ENCODE results near the gene CMTM3.
"Not testable (repeated sequence)": the region's sequence is repeated elsewhere in the genome, so short reads cannot be mapped to it uniquely, and the experiment has no call there.

Gene CMTM3

DNA sequence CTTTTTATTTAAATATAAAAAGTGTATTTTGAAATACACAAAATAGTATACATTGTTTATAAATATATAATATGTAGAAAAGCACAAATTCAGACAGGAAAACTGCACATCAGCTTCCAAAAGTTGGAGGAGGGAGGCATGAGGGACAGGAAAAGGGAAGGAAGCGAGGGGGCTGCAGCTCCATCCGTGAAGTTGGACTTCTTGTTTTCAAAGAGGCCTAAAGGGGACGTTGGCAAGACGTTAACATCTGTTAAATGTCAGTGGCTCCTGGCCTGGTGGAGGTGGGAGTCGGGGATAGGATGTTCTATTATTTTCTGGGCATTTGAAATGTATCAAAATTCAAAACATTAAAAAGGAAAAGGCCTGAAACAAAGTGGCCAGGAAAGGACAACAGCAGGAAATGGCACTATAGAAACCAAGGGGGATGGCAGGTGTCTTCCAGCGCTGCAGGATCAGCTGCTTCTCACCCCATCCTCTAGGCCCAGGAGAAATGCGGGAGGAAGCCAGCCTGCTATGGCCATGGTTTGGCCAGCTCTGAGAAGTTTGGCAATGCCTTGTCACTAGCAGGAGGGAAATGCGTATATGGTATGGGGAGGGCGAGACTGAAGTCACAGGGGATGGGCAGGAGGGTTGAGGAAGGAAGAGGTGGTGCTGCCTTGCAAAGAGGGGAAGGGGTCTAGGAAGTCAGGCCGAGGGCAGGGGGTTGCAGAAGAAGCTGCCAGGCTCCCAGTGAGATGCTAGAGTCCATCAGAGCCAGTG lies 18.8 kb upstream of the CMTM3 start:
- DNase-seq (ENCODE audit: low read depth) = no peak

DNA sequence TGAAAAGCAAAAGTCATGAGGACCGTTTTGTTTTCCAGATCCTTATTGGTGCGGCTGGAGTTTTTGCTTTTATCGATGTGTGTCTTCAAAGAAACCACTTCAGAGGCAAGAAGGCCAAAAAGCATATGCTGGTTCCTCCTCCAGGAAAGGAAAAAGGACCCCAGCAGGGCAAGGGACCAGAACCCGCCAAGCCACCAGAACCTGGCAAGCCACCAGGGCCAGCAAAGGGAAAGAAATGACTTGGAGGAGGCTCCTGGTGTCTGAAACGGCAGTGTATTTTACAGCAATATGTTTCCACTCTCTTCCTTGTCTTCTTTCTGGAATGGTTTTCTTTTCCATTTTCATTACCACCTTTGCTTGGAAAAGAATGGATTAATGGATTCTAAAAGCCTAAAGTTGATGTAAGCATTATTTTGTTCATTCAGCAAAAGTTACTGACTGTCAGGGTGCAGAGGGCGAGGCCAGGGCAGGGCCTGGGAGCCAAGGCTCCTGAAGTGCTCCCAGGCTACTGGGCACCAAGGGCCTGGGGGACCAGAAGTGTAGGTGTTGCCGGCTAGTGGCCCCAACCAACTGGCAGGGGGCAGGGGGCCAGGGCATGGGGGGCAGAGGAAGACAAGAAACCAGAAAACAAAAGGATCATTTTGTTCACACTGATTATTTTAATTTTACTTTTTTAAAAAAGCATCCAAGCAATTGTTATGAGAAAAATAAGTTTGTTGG lies 16.5 kb upstream of the CMTM3 start:
- no peak for DNase-seq (ENCODE audit: low read depth)

DNA sequence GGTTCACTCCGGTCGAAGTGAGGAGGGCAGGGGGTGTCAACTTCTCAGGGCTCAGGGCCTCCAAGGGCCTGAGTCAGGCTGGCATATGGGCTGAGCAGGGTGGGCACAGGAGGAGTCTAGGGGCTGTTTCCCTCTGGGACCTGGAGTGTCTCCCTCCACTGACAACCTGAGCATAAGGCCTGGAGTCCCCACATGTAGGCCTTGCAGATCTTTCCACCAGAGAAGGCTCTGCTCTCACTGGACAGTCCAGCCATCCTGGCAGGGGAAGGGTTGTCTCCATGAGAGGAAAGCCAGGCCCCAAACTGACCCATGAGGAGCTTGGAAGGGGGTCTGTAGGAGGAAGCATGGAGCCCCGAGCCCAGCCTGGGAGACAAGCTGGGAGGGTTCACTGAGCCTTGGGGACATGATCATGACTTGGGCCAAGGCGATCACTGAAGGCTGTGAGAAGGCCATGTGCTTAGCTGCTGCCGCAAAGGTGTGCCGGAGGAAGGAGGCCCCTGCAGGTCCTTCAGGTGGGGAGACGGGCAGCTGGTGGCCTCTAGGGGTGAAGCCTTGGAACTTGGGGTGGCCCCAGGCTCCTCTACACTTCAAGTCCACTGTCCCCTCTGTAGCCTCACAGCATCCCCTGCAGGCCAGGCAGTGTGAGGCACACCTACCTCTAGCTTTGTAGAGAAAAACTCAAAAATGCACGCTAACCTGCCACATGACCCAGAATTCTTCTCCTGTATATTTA lies 15.4 kb upstream of the CMTM3 start:
- no peak for DNase-seq (ENCODE audit: low read depth)

DNA sequence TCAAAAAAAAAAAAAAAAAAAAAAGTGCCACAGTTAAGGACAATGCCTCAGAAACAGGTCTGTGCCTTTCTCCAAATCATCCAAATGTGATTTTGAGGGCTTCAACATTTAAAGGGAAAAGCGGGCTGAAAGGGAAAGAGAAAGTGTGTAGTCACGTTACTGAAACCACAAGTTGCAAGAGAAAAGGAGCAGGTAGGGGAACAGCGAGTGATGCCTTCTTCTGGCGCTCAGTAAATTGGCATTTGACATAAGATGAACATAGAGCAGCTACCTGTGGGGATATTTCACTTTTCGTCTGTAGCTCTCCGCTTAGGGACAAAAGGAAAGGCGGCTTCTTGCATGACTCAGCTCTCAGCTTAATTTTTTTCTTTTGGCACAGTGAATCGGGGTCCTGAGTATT lies 14.2 kb upstream of the CMTM3 start:
- no peak for DNase-seq (ENCODE audit: low read depth)

DNA sequence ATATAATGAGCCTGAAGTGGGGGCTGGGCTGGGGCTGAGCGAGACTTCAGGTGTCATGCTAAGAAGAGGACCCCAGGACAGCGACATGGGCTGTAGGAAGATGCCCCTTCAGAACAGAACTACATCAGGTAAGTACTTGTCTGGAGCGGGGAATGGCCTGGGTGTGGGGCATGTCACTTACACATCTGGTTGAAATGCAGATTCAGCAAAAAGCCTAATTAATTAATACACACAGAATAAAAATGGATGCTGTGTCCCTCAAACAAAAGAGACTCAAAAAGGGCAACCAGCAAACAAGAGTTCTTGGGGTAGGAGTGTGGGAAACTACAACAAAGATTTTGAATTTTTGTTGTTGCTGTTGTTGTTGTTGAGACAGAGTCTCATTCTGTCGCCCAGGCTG lies 13.5 kb upstream of the CMTM3 start:
- DNase-seq (ENCODE audit: low read depth) = no peak

DNA sequence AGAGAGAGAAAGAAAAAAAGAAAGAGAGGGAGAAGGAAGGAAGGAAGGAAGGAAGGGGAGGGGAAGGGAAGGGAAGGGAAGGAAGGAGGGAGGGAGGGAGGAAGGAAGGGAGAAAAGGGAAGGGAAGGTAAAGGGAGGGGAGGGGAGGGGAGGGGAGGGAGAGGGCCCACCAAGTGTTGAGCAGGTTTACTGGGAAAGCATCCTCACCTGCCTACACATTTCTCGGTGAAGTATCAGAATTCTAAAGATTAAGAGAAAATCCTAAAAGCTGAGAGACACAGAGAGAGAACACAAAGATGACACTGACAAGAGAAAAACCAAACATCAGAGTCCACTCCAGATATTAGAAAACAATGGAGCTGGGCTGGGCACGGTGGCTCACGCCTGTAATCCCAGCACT lies 12.3 kb upstream of the CMTM3 start:
- DNase-seq (ENCODE audit: low read depth) = no peak

DNA sequence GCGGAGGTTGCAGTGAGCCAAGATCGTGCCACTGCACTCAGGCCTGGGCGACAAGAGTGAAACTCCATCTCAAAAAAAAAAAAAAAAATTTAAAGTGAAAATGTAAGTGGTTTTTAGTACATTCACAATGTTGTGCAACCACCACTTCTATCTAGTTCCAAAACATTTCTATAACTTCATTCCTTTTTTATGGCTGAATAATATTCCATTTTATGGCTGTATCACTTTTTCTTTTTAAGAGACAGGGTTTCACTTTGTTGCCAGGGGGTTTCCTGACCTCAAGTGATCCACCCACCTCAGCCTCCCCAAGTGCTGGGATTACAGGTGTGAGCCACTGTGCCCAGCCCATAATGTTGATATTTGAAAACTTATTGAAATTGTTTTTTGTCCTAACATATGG lies 11.7 kb upstream of the CMTM3 start:
- no peak for DNase-seq (ENCODE audit: low read depth)

DNA sequence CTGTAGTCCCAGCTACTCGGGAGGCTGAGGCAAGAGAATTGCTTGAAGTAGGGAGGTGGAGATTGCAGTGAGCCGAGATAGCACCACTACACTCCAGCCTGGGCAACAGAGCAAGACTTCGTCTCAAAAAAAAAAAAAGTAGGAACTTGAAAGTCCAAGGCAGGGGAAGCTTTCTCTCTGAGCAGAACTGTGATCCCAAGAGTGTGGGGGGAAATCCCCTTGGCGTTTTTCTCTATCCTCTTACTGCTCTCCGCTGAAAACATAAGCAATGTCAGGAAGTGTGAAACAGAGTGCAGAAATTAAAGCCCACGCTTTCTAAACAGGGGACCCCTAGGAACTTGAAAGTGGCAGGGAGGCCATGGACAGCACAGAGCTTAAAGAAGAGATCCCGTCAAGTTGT lies 9.8 kb upstream of the CMTM3 start:
- no peak for DNase-seq (ENCODE audit: low read depth)

DNA sequence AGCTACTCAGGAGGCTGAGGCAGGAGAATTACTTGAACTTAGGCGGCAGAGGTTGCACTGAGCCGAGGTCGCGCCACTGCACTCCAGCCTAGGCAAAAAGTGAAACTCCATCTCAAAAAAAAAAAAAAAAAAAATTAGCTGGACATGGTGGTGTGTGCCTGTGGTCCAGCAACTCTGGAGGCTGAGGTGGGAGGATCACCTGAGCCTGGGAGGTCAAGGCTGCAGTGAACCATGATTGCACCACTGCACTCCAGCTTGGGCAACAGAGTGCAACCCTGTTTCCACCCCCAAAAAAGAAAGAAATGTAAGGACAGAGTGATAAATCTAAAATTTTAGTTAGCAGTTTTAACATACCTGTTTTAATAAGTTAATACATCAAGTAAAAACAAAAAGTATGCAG lies 7.9 kb upstream of the CMTM3 start:
- not testable (repeated sequence) for DNase-seq (ENCODE audit: low read depth)

DNA sequence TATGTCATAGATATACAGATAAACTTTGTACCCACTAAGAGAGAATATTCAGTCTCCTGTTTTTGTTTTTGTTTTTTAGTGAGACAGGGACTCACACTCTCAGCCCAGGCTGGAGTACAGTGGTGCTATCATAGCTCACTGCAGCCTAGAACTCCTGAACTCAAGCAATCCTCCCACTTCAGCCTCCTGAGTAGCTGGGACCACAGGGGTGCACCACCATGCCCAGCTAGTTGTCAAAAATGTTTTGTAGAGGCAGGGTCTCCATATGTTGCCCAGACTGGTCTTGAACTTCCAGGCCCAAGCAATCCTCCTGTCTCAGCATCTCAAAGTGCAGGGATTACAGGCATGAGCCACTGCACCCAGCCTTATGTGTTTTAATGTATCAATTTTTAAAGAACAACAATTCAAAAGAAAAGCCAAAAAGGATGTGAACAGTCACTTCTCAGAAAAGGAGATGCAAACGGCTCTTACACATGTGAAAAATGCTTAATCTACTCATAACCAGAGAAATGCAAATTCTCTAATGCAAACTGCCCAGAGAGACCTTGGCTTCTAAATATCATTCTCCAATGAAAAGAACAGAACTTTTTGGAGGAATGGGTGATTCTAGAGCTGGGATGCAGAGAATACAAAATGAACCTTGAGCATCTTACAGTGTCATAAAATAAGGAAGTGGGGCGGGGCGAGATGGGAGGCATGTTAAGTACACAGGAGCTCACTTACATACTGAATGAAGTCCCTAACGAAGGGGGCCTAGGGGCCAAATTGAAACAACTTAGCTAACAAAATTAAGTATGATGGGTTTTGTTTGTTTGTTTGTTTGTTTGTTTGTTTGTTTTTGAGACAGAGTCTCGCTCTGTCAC lies 7.3 kb upstream of the CMTM3 start:
- DNase-seq (ENCODE audit: low read depth) = no peak

DNA sequence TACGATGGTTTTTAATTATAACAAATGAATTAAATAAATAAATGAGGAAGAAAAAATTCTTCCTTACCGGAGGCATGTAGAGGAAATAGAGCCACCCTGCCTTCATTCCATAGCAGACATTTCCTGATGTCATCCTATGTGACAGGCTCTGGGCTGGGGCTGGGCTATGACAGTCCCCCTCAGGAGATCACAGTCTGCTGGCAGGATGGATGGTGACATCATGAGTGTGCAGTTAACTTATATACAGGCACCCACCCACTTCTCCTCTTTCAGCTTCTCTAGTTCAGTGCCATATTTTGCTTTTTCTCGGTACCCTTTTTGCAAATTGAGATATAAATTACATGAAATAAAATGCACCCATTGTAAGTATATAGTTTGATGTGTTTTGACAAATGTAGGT lies 6.4 kb upstream of the CMTM3 start:
- DNase-seq (ENCODE audit: low read depth) = no peak

DNA sequence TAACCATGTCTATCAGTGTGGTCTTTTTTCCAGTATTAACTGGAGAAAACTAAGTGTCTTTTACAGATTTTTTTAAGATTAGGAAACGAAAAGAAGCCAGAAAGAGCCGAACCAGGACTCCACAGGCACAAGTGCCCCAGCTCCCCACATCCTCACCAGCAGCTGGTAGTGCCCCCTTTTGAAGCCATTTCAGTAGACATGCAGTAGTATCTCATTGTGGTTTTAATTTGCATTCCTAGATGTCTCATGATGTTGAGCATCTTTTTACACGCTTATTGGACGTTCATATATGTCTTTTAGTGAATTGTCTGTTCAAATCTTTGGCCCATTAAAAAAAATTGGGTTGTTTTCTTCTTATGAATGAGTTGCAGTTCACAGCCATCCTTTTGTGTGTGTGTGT lies 4.8 kb upstream of the CMTM3 start:
- DNase-seq (ENCODE audit: low read depth) = no peak

DNA sequence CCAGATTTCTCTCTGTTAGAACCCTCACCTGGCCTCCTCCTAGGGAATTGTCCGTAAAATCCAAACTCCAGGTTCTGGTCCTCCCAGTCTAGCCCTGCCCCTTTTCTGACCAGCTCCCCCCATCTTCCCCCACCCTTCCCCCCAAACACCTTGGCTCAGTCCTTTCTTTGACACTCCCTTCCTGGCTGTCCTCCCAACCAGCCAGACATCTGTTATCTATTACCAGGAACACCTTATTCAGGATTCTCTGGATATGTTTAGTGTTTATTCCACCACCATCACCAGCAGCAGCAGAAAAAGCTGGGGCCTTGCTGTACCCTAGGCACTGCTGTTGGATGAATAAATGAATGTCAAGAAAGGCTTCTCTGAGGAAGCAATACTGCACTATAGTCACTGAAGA lies 4.0 kb upstream of the CMTM3 start:
- DNase-seq (ENCODE audit: low read depth) = no peak

DNA sequence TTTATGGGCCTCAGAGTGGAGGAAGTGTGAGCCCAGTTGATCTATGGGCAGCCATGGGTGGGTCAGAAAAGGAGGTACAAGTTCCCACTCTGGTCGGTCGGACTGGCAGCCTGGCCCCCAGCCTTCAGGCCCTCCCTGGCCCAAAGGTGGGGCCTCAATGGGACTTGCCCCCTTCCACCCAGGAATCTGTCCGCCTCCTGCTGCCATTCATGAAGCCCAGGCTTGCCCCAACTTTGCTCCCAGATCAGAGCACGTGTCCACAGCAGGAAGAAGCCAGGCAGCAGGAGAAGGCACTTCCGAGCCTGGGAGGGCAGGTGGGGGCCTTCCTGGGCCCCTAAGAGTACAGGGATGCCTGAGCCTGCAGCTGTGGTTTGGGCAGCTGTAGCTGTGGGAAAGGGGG lies 3.0 kb upstream of the CMTM3 start:
- no peak for DNase-seq (ENCODE audit: low read depth)

DNA sequence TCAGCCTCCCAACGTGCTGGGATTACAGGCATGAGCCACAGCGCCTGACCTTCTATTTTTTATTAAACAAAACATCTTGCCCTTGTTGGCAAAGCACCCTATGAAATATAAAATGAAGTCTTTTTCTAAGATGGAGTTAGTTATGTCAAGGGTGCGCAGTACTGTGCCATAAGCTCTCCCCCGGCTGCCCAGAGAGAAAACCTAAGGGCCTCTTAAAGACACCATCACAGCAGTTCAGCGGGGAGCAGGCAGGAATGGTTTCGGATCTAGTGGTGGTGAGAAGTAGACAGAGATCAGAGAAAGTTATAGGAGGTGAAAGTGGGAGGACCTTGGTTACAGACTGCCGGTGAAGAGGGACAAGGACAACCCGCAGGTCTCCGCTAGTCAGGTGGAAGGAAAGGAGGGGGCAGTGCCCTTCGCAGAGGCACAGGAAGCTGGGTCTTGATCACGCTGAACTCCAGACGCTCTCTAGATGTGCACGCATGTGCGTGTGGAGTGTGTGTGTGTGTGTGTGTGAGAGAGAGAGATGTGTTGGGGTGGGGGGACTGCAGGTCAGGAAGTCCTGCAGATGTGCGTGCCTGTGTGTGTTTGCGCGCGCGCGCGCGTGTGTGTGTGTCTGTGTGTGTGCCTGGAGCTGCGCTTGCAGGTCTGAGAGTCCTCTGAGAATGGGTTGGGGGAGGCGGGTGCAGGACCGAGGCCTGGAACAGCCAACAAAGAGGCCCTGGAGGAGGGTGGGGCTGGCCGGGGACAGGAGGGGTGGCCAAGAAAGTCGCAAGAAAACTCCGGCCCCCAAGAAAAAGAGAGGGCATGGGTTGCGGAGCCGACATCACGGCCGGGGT lies 748 bp upstream of the CMTM3 start:
- no peak for DNase-seq (ENCODE audit: low read depth)

DNA sequence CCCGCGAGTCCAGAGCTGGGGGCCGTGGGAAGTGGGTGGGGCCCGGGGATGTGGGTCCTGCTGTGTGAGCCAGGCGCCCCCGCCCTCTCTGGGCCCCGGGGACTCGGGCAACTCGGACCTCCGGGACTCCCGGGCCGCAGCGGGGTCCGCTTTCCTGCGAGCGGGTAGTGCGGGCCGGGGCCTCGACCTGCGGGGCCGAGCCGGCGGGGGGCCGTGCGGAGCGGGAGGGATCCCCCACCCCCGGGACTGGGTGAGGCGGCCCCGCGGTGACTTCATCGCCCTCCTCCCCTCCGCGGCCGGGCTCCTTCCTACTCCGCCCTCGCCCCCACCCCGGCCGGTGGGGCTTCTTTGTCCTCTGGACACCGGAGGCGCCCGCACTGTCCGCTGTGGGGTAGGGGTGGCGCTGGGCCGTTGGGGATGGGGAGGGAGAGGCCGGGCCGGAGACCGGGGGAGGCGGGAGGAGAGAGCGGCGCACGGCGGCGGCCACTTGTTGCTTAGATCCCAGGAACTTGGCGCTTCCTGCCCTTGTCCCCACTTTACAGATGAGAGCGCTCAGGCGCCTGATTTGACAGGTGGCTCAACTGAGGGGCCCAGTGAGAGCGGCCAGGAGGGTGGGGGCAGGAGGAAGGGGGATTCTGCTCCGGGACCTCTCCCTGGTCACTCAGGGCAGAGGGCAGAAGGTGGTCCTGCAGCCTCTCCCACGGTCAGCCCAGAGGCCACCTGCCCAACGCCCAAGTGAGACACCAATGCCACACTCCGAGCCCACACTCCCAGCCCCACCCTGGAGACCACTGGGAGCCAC lies 874 bp downstream of the CMTM3 start:
- no peak for DNase-seq (ENCODE audit: low read depth)

DNA sequence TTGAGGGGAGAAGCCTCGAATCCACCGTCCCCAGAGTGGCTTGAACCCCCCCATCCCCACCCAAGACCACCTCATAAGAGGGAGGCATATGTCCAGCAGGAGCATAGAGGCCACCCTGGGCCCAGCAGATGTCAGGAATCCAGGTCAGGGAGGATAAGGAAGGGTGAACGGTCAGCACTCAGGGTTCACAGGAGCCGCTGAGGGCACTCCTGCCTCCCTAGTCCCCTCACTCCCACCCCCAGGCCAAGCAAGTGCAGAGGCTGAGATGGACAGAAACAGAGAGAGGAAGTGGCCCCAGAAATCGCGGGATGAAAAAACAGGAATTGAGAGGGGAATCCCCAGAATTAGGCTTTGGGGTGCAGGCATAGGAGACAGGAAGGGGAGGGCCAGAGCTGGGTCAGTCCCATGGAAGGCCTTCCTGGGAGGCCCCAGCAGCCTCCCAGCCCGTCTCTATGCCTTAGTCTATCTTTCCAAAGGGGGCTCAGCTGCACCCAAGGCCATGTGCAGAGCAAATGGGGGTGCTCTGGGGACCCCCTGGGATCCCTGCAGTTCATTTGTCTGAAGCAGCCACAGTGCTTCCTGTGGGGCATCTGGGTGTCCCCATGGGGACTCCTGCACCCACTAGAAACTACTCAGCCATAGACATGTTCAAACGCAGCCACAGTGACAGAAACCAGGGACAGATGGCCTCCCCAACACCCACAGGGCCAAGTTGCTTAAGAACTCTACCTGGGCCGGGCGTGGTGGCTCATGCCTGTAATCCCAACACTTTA lies 1.7 kb downstream of the CMTM3 start:
- DNase-seq (ENCODE audit: low read depth) = no peak

DNA sequence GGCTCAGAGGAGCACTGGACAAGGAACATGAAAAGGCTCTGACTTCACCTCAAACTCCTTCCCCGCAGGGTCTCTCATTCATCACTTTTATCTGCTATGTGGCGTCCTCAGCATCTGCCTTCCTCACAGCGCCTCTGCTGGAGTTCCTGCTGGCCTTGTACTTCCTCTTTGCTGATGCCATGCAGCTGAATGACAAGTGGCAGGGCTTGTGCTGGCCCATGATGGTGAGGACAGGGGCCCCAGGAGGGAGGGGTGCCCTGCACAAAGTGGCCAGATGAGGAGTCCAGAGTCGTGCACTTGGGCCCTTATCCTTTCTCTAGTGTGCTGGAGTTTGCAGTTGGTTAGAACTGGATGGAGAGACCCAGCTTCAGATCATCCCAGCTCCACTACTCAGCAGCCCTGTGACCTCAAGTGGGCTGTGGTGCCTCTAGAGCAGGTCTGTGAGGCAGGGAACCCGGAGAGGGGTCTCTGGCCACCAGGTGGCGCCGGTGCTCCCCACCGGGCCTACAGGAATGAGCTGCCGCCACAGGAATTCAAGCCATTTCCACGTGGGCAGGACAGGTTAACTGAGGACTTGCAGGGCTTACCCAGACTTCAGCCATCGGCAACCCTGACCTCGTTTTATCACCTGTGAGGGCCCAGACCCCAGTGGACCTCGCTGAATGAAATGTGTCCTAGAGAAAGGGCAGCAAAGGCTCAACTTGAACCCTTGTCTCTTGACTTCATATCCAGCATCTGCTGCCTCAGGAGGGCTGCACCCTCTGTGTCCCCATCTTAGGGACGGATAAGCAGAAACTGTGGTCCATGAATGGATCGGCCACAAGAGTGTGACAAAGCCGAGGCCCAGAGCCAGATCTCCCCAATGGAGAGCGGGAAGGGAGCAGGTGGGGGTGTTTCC lies 4.0 kb downstream of the CMTM3 start:
- DNase-seq (ENCODE audit: low read depth) = peak; percentile 68

DNA sequence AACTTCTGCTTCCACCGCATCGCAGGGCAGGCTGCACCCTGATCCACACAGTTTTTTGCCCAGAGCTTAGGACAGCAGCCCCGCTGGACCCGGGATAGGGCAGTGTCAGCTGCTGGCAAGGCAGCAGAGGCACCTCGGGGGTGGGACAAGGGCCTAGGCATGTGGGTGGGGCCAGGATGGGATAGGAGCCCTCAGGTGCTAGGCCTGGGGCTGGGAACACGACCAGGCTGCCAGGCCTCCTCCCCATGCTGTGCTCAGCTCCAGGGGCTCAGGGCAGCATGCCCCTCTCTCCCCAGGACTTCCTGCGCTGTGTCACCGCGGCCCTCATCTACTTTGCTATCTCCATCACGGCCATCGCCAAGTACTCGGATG lies 4.6 kb downstream of the CMTM3 start:
- DNase-seq (ENCODE audit: low read depth) = no peak
